Smooth muscle cell (in vitro differentiated cells): ENCODE data around the gene PBOV1. TPM values are rescaled to one million over a fixed set of nuclear protein-coding genes. Genes with fewer than 3 reads are reported as not detected.

Experiments used
- DNase-seq: peaks from one replicate; lab custom pipeline; 2025; ENCODE audit not compliant: unreplicated experiment; lab: John Stamatoyannopoulos, UW
- H2AFZ ChIP-seq: fragments of 200-600 bp; sonication (generic); 2 replicates; pipeline ENCODE4 v1.6.0; 2016; ENCODE audit warnings: antibody characterized with exemption, low read depth, mild to moderate bottlenecking
- H3F3A ChIP-seq: fragments of 200-600 bp; sonication (generic); 2 replicates; pipeline ENCODE4 v1.6.0; 2017; ENCODE audit warnings: antibody characterized with exemption, low read depth
- H3K27ac ChIP-seq: fragments of 200-600 bp; sonication (generic); 2 replicates; pipeline ENCODE4 v1.5.1; 2016; ENCODE audit warnings: low read depth, mild to moderate bottlenecking
- H3K27me3 ChIP-seq: fragments of 200-600 bp; sonication (generic); 2 replicates; pipeline ENCODE4 v1.6.1; 2016; ENCODE audit warnings: low read depth, mild to moderate bottlenecking
- H3K36me3 ChIP-seq: fragments of 200-600 bp; sonication (generic); 2 replicates; pipeline ENCODE4 v1.5.1; 2016; ENCODE audit warnings: low read depth
- H3K4me1 ChIP-seq: fragments of 200-600 bp; sonication (generic); 2 replicates; pipeline ENCODE4 v1.5.1; 2016; ENCODE audit warnings: low read depth
- H3K4me2 ChIP-seq: fragments of 200-600 bp; sonication (generic); 2 replicates; pipeline ENCODE4 v1.6.0; 2016; ENCODE audit warnings: mild to moderate bottlenecking
- H3K4me3 ChIP-seq: fragments of 200-600 bp; sonication (generic); 2 replicates; pipeline ENCODE4 v1.5.1; 2016; ENCODE audit warnings: mild to moderate bottlenecking
- H3K79me2 ChIP-seq: fragments of 200-600 bp; sonication (generic); 2 replicates; pipeline ENCODE4 v1.6.0; 2016; ENCODE audit warnings: low read depth, mild to moderate bottlenecking
- H3K9ac ChIP-seq: fragments of 200-600 bp; sonication (generic); 2 replicates; pipeline ENCODE4 v1.6.0; 2016; ENCODE audit warnings: low read depth
- H3K9me3 ChIP-seq: fragments of 200-600 bp; sonication (generic); replicated peaks from 2 replicates; pipeline ENCODE4 v1.5.1; 2016; ENCODE audit warnings: low read depth
- H4K20me1 ChIP-seq: fragments of 200-600 bp; sonication (generic); 2 replicates; pipeline ENCODE4 v1.6.0; 2016; ENCODE audit warnings: low read depth
- CTCF ChIP-seq: fragments of 200-600 bp; sonication (generic); IDR thresholded peaks from 2 replicates; pipeline ENCODE4 v1.5.1; 2017; ENCODE audit warnings: borderline replicate concordance, mild to moderate bottlenecking, antibody characterized with exemption; ENCODE audit not compliant: insufficient read depth, poor library complexity, severe bottlenecking
- WGBS: methylation state at CpG from one replicate; pipeline ENCODE4 v1.1.7; 2016; ENCODE audit warnings: low lambda C conversion rate; 5-methylcytosine and 5-hydroxymethylcytosine counted together
- polyA plus RNA-seq: library from polyadenylated mRNA; unstranded; fragments of >200 nt; fragmentation: Nextera tagmentation; extraction: Ambion mirVana; gene quantifications from 2 replicates; pipeline ENCODE4 v1.2.1, GENCODE V29; 2016
- total RNA-seq: library from RNA; depleted of rRNA; stranded (reverse); fragments of >200 nt; gene quantifications from 2 replicates; pipeline ENCODE4 v1.2.3, GENCODE V29; 2014

Gene PBOV1
- total and polyA plus RNA-seq, 2 experiments from 2014 or later, result not detected

GRCh38 chr6:138250053-138250452 lies 31.8 kb upstream of the PBOV1 start:
- Histone ChIP-seq H3K27me3 (no peaks in the 10 kb centered on the region), H3K4me1 (no peaks in the 10 kb centered on the region), H3K79me2 (no peaks in the 10 kb centered on the region), H3K9ac (peak overlapping the region; percentile 50), H3K9me3 (no peaks in the 10 kb centered on the region), H3K27ac (peak overlapping the region; percentile 60), H3F3A (no peaks in the 10 kb centered on the region), H4K20me1 (no peaks in the 10 kb centered on the region), H3K36me3 (no peaks in the 10 kb centered on the region), H3K4me3 (no peak overlapping the region), H3K4me2 (no peak overlapping the region), H2AFZ (no peak overlapping the region)
- WGBS, result 96% methylated on average over 4 of the region's 4 CpGs
- no peak for TF ChIP-seq CTCF
- DNase-seq, result no peak

GRCh38 chr6:138248878-138249277 lies 30.6 kb upstream of the PBOV1 start:
- H3K4me1 ChIP-seq, result no peaks in the 10 kb centered on the region
- H4K20me1 ChIP-seq, result no peaks in the 10 kb centered on the region
- no peaks in the 10 kb centered on the region for H3K27me3 ChIP-seq
- no peaks in the 10 kb centered on the region for H3K36me3 ChIP-seq
- no peak overlapping the region for H3K27ac ChIP-seq
- H3F3A ChIP-seq, result no peaks in the 10 kb centered on the region
- 78% methylated on average over 1 of the region's 1 CpG for WGBS
- H3K79me2 ChIP-seq, result no peaks in the 10 kb centered on the region
- no peak for TF ChIP-seq CTCF
- no peak overlapping the region for H3K4me3 ChIP-seq
- H2AFZ ChIP-seq, result no peak overlapping the region
- H3K4me2 ChIP-seq, result no peak overlapping the region
- H3K9me3 ChIP-seq, result no peaks in the 10 kb centered on the region
- DNase-seq, result no peak
- H3K9ac ChIP-seq, result no peak overlapping the region

- H3K27me3 ChIP-seq, result no peaks in the 10 kb centered on the region
- no peak for TF ChIP-seq CTCF
- WGBS, result 92% methylated on average over 7 of the region's 7 CpGs
Measured at GRCh38 chr6:138248011-138248410, 29.7 kb upstream of the PBOV1 start.

GRCh38 chr6:138246650-138247440 lies 28.6 kb upstream of the PBOV1 start:
- Histone ChIP-seq H3K4me2 (no peak overlapping the region), H3K9me3 (no peaks in the 10 kb centered on the region), H3K9ac (no peak overlapping the region), H2AFZ (no peak overlapping the region), H3K36me3 (no peaks in the 10 kb centered on the region), H3K27me3 (no peaks in the 10 kb centered on the region), H3F3A (no peaks in the 10 kb centered on the region), H3K79me2 (no peaks in the 10 kb centered on the region), H3K4me1 (no peaks in the 10 kb centered on the region), H3K4me3 (no peak overlapping the region), H4K20me1 (no peaks in the 10 kb centered on the region), H3K27ac (no peak overlapping the region)
- WGBS, result 96% methylated on average over 3 of the region's 3 CpGs
- TF ChIP-seq CTCF, result no peak
- DNase-seq, result no peak

More at GRCh38 chr6:138248011-138248410, 29.7 kb upstream of the PBOV1 start:
- H3K36me3 ChIP-seq, result no peaks in the 10 kb centered on the region
- H3K4me3 ChIP-seq, result no peak overlapping the region
- H3K79me2 ChIP-seq, result no peaks in the 10 kb centered on the region
- no peak overlapping the region for H2AFZ ChIP-seq
- H3K27ac ChIP-seq, result no peak overlapping the region
- H3K9ac ChIP-seq, result no peak overlapping the region
- no peaks in the 10 kb centered on the region for H4K20me1 ChIP-seq
- H3F3A ChIP-seq, result no peaks in the 10 kb centered on the region
- no peak overlapping the region for H3K4me2 ChIP-seq
- no peaks in the 10 kb centered on the region for H3K9me3 ChIP-seq
- no peak for DNase-seq
- no peaks in the 10 kb centered on the region for H3K4me1 ChIP-seq
